Measurements from ENCODE around the gene SPSB1.

The SPSB1 gene

DNA sequence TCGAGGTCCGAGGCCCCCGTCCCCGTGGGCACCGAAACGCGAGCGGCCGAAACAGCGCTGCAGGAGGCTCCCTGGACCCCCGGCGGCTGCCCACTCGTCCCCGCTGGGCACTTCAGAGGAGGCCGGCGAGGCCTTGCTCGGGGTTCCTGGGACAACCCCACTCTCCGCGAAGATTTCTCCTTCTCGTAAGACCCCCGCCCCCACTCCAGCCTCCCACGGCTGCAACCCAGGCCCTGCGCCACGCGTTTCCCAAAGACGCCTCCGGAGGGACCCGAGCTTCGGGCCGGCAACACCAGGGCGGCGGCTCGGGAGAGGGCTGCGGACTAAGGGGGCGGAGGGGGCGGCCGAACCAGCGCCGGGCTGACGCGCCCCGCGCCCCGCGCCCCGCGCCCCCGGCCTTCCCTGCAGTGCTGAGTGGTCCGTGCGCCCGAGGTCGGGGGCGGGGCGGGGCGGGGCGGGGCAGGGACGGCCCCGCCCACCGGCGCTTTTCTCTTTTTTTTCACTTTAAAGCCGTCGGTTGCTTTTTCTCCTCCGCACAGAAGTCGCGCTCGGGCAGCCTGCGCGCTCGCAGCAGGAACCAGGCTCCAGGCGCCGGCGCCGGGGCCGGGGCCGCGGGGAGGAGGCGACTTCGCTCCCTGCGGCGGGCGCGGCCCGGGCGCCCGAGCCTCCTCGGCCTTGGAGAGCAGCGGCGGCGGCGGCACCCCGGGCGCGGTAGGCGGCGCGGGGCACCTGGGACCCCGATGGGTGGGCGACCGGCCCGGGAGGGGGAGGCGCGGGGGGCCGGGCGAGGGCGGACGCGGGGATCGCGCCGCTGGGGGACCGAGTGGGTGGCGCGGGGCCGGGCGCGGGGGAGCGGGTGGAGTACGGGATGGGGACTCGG lies at the start of gene SPSB1:
SPSB1 (plus strand) TSS at position 534 of the 880 bp plus-strand sequence. CDS start 62,998 bp downstream, outside the sequence.
- DNase-seq, result peak; percentile 60

DNA sequence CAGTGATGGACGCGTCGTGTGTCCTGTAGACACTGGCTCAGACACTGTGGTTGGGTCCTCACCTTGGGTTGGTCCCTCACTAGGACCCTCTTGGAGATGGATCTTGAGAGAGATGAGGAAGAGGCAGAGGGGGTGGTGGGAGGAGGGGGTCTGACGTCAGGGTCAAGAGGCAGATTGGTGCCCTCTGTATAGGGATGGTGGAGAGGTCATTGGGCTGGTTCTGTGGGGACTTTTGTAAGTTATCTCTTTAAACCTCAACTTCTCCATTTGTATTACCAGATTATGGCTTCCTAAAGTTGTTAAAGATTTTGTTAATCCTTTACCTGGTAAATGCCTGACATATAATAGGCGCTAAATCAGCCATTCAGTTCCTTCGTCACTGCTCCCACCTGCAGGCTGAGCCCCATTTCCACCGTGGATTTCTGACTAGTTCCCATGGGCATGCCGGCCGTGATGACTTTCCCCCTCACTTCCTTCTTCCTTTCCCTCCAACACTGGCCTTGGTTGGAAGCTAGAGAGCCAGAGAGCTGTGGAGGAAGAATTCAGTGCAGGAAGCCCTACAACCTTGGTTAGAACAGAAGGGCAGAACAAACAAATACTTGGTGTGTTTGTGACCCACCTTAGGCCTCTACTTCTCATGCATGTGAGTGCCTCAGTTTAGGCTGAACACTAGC lies 49.5 kb upstream of the SPSB1 start:
- no peak for DNase-seq

DNA sequence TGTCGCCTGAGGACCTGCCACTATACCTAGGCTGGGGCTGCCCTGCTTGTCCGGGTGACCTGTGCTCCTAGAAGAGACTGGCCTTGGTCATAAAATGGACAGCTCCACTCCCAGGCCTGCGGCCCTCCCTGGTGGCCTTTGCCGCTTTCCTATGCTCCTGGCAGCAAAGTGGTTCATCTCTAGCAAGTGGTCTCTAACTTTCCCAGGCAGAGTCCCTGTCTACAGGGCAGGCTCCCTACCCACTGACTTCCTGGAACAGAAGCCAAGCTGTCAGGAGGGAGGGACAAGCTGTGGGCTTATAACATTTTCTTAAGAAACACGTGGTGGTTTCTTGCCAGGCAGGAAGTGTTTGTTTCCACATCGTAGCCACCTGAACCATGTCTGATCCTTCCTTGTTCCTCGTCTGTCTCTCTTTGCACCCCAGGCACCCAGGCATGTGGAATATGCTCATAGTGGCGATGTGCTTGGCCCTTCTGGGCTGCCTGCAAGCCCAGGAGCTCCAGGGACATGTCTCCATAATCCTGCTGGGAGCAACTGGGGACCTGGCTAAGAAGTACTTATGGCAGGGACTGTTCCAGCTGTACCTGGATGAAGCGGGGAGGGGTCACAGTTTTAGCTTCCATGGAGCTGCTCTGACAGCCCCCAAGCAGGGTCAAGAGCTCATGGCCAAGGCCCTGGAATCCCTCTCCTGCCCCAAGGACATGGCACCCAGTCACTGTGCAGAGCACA lies 48.0 kb upstream of the SPSB1 start:
- no peak for DNase-seq

DNA sequence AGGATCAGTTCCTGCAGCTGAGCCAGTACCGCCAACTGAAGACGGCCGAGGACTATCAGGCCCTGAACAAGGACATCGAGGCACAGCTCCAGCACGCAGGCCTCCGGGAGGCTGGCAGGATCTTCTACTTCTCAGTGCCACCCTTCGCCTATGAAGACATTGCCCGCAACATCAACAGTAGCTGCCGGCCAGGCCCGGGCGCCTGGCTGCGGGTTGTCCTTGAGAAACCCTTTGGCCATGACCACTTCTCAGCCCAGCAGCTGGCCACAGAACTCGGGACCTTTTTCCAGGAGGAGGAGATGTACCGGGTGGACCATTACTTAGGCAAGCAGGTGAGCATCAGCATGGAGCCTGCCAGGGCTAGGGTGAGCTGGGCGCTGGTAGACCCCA lies 47.5 kb upstream of the SPSB1 start:
- no peak for DNase-seq

DNA sequence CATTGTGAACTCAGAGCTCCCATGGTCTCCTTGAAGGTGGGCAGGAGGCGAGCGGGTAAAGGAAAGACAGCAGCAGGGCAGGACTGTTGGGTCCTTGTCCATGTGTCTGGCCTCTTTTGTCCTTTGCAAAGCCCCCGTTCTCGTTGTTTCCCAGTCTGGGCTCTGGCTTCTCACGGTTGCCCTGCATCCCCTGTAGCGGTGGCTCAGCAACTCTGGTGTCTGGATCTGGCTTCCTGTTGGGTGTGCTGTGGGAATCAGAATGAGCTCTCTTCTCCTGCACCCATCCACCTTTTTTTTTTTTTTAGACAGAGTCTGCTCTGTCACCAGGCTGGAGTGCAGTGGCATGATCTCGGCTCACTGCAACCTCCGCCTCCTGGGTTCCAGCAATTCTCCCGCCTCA lies 47.0 kb upstream of the SPSB1 start:
- DNase-seq, result no peak

DNA sequence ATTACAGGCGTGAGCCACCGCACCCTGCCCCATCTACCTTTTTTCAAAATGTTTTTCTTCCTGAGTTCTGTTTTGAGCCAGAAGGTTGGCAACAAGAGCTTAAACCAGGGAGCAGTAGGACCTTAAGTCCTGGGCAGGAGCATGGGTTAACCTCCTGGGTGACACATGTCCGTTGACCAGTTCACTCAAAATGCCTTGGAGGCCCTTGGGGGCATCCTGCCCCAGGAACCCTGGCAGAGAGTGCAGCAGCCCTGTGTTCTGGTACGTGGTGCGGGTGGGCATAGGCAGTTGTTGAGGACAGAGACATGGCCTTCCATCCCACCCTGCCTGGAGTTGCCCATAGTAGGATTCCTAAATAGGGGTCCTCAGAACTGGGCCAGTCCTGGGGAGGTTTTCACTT lies 46.5 kb upstream of the SPSB1 start:
- DNase-seq, result no peak

DNA sequence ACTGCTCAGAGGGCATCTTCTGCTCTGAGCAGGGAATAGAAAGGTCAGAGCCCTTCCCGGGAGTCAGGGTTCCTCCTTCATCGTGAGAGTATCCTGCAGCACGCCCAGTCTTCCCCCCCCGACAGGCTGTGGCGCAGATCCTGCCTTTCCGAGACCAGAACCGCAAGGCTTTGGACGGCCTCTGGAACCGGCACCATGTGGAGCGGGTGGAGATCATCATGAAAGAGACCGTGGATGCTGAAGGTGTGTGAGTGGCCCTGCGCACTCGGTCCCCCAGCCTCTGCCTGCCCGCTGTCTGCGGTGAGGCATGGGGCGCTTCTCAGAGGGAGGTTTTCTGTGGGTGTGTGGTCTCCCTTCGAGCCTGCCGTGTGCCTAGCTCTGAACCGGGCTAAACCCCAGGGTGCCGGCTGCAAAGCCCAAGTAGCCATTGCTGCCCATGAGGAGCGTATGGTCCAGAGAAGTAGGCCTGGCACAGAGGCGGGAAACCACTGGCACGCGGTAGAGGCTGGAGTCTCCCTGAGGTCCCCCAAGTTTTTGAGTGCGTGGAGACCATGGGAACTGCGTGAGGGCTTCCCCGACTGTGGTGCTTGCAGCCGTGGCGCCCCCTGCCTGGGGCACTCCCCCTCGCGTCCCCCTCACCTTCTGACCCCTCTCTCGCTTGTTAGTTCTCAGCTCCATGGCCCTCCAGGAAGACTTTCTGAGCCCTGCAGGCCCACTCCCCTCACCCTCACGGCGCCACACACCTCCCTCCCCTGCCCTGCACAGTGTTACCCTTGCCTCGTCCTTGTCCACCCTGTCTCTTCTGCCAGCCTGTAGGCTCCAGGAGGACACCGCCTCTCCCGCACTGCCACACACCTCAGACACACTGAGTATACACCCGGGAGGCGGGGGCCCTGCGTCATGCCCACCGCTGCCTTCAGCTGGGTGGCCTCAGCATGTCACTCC lies 45.6 kb upstream of the SPSB1 start:
- DNase-seq, result no peak

DNA sequence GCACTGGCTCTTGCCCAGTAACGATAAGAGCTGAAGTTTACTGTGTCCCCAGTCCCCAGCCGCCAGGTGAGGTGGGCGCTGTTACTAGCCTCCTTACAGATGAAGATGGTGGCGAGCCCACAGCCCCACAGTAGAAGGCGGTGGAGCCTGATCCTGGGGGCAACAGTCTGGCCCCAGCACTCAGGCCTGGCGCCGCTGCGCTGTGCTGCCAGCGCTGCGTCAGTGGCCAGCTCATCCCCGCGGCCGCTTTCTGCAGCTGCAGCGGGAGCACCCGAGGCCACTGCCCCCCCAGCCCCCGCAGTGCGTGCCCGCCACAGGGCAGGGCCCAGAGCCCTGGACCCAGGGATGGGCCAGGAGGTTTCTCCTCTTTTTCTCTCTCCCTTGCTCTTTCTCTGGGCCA lies 44.8 kb upstream of the SPSB1 start:
- DNase-seq, result no peak

DNA sequence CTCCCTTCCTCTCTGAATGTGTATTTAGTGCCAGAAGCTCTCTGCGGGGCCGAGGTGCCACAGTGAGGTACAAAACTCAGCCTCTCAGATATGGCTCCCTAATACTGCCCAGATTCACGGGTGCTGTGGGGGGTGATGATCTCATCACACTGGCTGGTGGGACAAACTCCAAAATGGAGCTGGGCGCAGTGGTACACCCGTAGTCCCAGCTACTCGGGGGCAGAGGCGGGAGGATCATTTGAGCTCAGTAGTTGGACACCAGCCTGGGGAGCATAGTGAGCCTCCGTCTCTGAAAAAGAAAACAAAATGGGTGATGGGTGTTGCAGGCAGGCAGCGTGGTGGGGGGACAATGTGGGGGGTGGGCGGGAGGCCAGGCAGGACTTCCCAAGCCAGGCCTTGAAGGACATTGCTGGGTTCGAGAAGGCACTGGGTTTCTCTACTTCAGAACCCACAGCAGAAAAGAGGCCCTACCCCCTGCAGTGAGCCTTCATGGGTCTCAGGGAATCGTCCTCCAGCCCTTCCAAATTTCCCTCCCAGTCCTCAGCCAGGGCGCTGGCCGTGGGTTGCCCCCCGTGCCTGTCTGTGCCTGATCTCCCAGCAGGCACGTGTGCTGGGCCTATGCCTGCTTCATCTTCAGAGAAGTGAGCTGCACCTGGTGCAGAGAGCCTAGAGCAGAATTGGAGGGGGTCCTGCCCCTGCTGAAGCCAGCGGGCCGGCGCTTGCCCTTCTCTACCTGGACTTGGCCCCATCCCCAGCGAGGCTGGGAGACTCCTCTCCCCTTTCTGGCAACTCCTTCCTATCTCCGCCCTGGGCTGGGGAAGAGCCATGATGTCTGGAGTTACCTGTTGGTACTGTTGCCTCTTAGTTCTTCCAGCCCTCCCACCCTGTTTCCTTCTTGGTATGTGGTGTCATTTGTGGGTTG lies 44.1 kb upstream of the SPSB1 start:
- DNase-seq, result no peak

DNA sequence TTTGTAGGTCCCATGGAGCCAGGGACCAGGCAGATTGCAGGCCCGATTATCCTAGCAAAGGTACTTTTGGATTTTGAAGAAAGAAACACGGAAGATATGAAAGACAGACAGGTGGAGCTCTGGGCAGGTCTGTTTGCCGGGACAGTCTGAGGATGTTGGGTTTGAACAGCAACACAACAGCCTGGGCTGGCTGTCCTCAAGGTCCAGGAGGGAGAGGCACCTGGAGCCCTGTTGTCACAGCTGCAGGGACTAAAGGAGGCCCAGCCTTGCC lies 43.5 kb upstream of the SPSB1 start:
- DNase-seq, result no peak

DNA sequence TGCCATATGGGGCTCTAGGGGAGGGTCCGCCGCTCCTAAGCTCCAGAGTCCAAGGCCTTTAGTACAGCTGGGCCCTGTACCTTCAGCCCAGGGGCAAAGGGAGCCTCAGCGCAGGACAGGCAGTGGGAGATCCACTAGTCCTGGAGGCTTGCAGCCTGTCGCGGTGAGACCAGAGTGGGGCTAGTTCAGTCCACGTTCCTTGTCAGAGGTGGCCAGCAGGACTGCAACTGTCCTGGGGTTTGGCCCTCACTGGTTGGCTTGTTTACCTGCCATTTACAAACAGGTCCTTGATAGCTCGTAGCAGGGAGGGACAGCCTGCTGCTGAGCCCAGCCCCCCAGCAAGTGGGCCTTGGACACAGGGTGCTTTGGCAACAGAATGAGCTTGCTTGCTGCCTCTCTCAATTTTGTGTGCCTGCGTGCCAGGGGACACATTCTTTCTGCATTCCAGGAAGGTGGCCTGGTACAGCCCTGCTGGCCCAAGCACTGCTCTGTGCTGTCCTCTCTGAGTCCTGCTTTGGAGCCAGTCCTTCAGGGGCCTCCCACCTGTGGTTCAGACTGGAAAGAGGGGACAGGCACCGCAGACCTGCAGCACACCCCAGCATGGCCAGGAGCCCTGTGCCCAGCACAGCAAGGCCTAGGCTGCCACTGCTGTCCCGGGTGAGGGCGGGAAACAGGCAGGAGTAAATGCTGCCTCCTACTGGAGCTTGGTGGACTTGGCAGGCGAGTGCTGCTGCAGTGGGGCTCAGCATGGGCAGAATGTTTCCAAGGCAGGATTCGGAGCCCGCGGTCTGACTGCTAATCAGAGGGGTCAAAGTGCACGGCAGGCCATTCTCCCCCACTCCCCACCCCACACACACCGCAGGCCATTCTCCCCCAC lies 42.9 kb upstream of the SPSB1 start:
- DNase-seq, result no peak

DNA sequence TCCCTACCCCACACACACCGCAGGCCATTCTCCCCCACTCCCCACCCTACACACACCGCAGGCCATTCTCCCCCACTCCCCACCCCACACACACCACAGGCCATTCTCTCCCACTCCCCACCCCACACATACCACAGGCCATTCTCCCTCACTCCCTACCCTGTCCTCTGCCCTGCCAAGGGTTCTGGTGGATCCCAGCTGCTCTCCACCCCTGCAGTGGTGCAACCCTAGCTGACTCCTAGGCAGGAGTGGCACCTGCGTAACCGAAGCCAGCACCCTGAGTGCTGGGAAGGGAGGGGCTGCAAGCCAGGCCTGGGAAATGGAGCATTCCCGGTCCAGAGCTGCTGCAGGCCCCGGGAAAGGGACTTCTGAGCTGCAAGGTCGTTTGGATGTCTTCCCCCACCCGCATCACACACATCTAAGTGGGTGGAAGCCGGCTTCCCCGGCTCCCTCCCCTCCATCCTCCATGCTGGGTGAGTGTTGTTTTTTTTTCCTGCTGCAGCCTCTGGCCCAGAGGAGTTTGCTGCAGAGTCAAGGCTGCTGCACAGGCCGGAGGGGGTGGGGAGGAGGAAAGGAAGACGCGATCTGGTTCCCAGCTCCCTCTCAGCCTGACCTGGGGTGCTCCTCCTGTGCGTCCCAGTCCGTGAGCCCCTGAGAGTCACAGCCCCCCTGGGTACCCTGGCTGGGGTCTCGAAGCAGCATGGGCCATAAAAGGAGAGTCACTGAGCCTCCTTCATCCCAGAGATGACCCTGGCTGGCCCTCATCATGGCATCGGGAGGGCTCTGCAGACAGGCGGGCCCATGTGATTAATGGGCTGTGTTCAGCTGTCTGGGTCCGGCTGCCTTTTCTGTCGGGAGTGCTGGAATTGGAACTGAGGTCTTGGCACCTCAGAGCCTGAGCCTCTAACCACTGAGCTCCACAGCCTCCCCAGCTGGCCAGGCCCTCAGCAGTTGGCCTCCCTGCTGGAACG lies 42.0 kb upstream of the SPSB1 start:
- no peak for DNase-seq

DNA sequence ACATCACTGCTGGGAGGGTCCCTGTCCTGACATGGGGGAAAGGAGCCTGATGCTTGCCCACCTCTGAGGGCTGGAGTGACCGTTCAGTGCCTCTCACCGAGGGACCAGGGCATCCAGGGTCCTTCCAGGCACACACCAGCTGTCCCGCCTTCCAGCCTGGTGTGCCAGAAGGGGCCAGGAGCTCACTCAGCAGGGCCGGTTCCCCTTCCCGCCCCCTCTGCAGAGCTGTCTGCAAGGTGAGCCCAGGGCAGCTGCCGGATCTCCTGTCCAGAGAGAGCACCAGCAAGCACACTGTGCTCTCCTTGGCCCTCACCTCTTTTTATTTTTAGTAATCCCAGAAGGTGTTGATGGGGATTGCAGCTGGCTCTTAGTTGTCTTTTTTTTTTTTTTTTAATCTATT lies 41.2 kb upstream of the SPSB1 start:
- no peak for DNase-seq

DNA sequence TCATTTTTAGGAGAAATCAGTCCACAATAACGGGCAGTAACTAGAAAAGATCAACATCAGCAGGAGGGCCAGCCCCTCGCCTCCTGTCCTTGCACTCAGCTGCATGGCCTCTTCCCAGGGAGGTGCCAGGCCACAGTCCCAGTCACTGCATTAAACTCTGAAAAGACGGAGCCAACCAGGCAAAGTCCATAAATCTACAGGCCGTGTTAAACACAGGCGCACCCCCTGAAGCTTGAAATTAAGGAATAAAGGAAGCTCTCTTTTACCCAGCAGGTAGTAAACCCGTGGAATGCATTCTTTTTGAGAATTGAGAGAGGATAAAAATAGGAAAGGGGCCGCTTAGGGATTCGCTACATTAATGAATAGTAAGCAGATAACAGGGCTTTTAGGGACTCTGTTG lies 39.7 kb upstream of the SPSB1 start:
- no peak for DNase-seq

DNA sequence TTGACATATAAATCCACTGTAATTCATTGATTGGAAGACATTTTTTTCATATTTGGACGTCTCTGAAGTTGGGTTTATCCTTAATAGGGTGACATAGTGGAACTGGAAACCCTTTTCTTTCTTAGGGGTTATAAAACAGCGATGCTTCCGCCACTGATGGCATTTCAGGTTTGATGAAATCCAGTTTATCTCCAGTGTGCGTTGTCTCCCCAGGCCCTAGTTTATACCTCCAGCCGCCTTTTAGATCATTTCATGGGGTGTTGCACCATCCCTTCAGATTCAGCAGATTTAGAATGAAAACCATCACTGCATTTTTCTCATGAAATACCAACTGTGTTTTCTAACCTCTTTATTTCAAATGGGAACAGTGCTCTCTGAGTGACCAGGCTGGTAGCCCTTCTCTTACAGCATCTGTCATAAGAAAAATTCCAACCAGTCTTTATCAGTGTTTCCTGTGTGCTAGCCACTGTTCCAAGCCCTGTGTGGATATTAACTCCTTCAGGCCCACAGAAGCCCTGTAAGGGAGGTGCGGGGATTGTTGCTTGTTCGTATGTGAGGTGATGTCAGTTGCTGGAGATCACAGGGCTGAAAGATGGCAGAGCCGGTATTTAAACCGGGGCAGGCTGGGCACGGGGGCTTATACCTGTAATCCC lies 39.1 kb upstream of the SPSB1 start:
- DNase-seq, result no peak

DNA sequence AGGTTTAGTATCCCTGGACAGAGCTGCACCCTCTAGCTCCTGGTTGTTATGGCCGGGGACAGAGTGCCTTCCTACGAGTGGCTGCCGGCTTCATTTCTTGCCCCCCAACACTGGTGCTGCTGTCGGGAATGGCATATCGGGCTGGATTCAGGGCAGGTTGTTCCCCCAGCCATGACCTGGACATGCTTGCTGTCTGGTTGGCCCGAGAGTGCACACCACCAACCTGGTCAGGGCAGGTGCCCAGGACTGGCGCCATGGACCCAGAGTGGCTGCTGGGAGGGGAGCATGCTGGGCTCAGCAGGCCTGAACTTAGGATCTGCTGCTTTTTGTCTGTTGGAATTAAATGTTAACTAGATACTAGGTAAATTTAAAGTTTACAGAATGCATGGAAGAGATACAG lies 36.4 kb upstream of the SPSB1 start:
- no peak for DNase-seq

DNA sequence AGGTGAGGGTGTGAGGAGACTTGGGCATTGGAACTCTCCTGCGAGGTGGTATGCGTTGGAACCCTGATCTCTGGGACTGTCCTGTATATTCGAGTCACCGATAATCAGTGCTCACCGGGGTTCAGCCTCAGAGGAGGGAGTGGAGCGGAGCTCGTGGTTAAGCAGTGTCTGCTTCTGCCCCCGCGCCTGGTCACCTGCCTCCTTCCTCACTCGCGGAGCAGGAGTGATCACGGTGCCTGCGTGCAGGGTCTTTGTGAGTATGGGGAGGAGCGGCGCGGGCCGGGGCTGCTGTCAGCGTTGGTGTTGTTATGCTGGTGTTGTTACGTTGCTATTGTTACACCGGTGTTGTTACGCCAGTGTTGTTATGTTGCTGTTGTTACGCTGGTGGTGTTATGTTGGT lies 34.8 kb upstream of the SPSB1 start:
- DNase-seq, result no peak

DNA sequence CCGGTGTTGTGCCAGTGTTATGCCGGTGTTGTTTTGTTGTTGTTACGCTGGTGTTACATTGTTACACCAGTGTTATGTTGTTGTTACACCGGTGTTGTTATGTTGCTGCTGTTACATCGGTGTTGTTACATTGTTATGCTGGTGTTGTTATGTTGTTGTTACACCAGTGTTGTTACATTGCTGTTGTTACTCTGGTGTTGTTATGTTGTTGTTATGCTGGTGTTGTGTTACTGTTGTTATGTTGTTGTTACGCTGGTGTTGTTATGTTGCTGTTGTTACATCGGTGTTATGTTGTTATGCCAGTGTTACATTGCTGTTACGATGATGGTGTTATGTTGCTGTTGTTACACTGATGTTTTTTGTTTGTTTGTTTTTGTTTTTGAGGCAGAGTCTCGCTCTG lies 34.1 kb upstream of the SPSB1 start:
- DNase-seq, result no peak
